Measurements from ENCODE around the gene THADA. TPM values are rescaled to one million over a fixed set of nuclear protein-coding genes. Genes with fewer than 3 reads are reported as not detected.

THADA gene
- total and polyA plus RNA-seq, 2 donors (not counting 3 experiments of a cell fraction or from before 2014, with no cell fraction given) = 22.6 to 25.3 TPM

- peaks cover 0 to 4% of the 10 kb centered on the region in 2 experiments for H3K27me3 ChIP-seq (ENCODE audit: control insufficient read depth in 2 of 2, insufficient read depth in 2 of 2, low read length in 2 of 2)
- no peak overlapping the region for H2AFZ ChIP-seq (ENCODE audit: low read depth, low read length)
- H3K4me1 ChIP-seq (ENCODE audit: control insufficient read depth, extremely low read depth, insufficient read depth, low read length) = no peaks in the 10 kb centered on the region
- H3K9me3 ChIP-seq (replicated peaks; ENCODE audit: control insufficient read depth, insufficient read depth, low read length) = no peaks in the 10 kb centered on the region
- ChIA-PET POLR2A (no interaction called here), CTCF (interaction anchor here (2.4 kb wide), 1 partner anchor 12 kb away, joined by 12 read pairs; no protein-coding TSS in a partner anchor)
- H3K36me3 ChIP-seq (ENCODE audit: control insufficient read depth in 2 of 2, extremely low read depth in 1 of 2, insufficient read depth in 2 of 2, low read length in 2 of 2) = no peaks in the 10 kb centered on the region
- DNase-seq (ENCODE audit: low read depth, low spot score) (no peak), FAIRE-seq (no peak)
- no peak overlapping the region for H3K27ac ChIP-seq (ENCODE audit: insufficient read depth, low read depth, low read length)
- no peaks in the 10 kb centered on the region for H3K9me1 ChIP-seq (replicated peaks; ENCODE audit: control insufficient read depth, extremely low read depth, insufficient read depth, low read length)
- no peaks in the 10 kb centered on the region for H3K79me2 ChIP-seq (ENCODE audit: control insufficient read depth, insufficient read depth, low read length)
- H3K4me2 ChIP-seq (ENCODE audit: insufficient read depth, low read length) = no peak overlapping the region
- dilution Hi-C loops (cut with MboI; ENCODE audit: extremely low pct_ligation_motif_present, low sequenced_read_pairs) (no loop called here), intact Hi-C loops (cut with micrococcal nuclease) (no loop called here)
- BruUV-seq (replicated peaks) = no TSS peak
- no peak overlapping the region for H3K9ac ChIP-seq (replicated peaks; ENCODE audit: extremely low read depth, insufficient read depth, low read length)
- no peak overlapping the region for H3K4me3 ChIP-seq (replicated peaks in 1 of 3; ENCODE audit: insufficient read depth in 1 of 3, low read depth in 1 of 3, low read length in 3 of 3)
- TF ChIP-seq MYC (IDR thresholded peaks at IDR 0.05; ENCODE audit: low read depth, low read length) (no peak), JUN (IDR thresholded peaks at IDR 0.05; ENCODE audit: borderline replicate concordance, insufficient read depth, insufficient read length, low read depth) (no peak), CTCF (IDR thresholded peaks at IDR 0.05; ENCODE audit: extremely low read depth in 1 of 2, insufficient read depth in 1 of 2, low read depth in 1 of 2, low read length in 2 of 2) (no peak)
- no peaks in the 10 kb centered on the region for H4K20me1 ChIP-seq (replicated peaks; ENCODE audit: control insufficient read depth, extremely low read depth, insufficient read depth, low read length)
These were observed 21.3 kb upstream of the THADA start for GRCh38 chr2:43616967-43617680.

- DNase-seq (ENCODE audit: low read depth, low spot score) = no peak
- Histone ChIP-seq H3K79me2 (ENCODE audit: control insufficient read depth, insufficient read depth, low read length) (no peaks in the 10 kb centered on the region), H3K9me3 (replicated peaks; ENCODE audit: control insufficient read depth, insufficient read depth, low read length) (no peaks in the 10 kb centered on the region), H3K9ac (replicated peaks; ENCODE audit: extremely low read depth, insufficient read depth, low read length) (no peak overlapping the region), H4K20me1 (replicated peaks; ENCODE audit: control insufficient read depth, extremely low read depth, insufficient read depth, low read length) (no peaks in the 10 kb centered on the region), H3K9me1 (replicated peaks; ENCODE audit: control insufficient read depth, extremely low read depth, insufficient read depth, low read length) (no peaks in the 10 kb centered on the region), H3K27me3 (ENCODE audit: control insufficient read depth in 2 of 2, insufficient read depth in 2 of 2, low read length in 2 of 2) (no peaks in the 10 kb centered on the region), H2AFZ (ENCODE audit: low read depth, low read length) (no peak overlapping the region), H3K4me2 (ENCODE audit: insufficient read depth, low read length) (no peak overlapping the region), H3K4me1 (ENCODE audit: control insufficient read depth, extremely low read depth, insufficient read depth, low read length) (no peaks in the 10 kb centered on the region), H3K4me3 (replicated peaks in 1 of 3; ENCODE audit: insufficient read depth in 1 of 3, low read depth in 1 of 3, low read length in 3 of 3) (no peak overlapping the region), H3K36me3 (ENCODE audit: control insufficient read depth in 2 of 2, extremely low read depth in 1 of 2, insufficient read depth in 2 of 2, low read length in 2 of 2) (no peaks in the 10 kb centered on the region), H3K27ac (ENCODE audit: insufficient read depth, low read depth, low read length) (no peak overlapping the region)
- TF ChIP-seq GATA2 (IDR thresholded peaks at IDR 0.05; ENCODE audit: insufficient read depth, insufficient read length, low read depth, low read length) (no peak), FOS (IDR thresholded peaks at IDR 0.05; ENCODE audit: borderline replicate concordance, insufficient read depth, low read length) (no peak), CTCF (IDR thresholded peaks at IDR 0.05; ENCODE audit: extremely low read depth in 1 of 2, insufficient read depth in 1 of 2, low read depth in 1 of 2, low read length in 2 of 2) (no peak), EZH2 (IDR thresholded peaks at IDR 0.05; ENCODE audit: borderline replicate concordance, low read depth, low read length, severe bottlenecking) (no peak), MAX (IDR thresholded peaks at IDR 0.05; ENCODE audit: insufficient read depth, insufficient read length) (no peak), POLR2AphosphoS5 (IDR thresholded peaks at IDR 0.05; ENCODE audit: insufficient read depth, low read depth, low read length) (no peak)
- no peak for FAIRE-seq
- dilution Hi-C loops (cut with MboI; ENCODE audit: extremely low pct_ligation_motif_present, low sequenced_read_pairs) = no loop called here
- intact Hi-C loops (cut with micrococcal nuclease) = loop anchor here (1.0 kb wide), 1 partner anchor 265 kb away; no protein-coding TSS in a partner anchor
- CTCF ChIA-PET = interaction anchor here (0.8 to 2.3 kb wide), 2 partner anchors 186 to 206 kb away, joined by 3 to 6 read pairs; no protein-coding TSS in a partner anchor
- BruUV-seq (replicated peaks) = no TSS peak
- POLR2A ChIA-PET = no interaction called here
These were observed 17.1 kb upstream of the THADA start for GRCh38 chr2:43612944-43613343.

Measured in endothelial cell of umbilical vein (primary cell).